ENCODE data around the gene AKIRIN1. TPM values are rescaled to one million over a fixed set of nuclear protein-coding genes. Genes with fewer than 3 reads are reported as not detected.
"Not testable (repeated sequence)": the region's sequence is repeated elsewhere in the genome, so short reads cannot be mapped to it uniquely, and the experiment has no call there.

AKIRIN1 gene, protein sequence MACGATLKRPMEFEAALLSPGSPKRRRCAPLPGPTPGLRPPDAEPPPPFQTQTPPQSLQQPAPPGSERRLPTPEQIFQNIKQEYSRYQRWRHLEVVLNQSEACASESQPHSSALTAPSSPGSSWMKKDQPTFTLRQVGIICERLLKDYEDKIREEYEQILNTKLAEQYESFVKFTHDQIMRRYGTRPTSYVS
- 10 to 100 TPM; 31.5 to 48.0 (median 39.0) TPM for polyA plus RNA-seq (ENCODE audit: insufficient read length in 10 of 10)
- long read RNA-seq, donor 1, transcript AKIRIN1-202 (5 exons, 2,741 nt), result major isoform, 10 of 11 reads
- long read RNA-seq, donor 1, partial matches to known transcripts, result 0 of 11 reads
- long read RNA-seq, donor 1, other reads (novel, unspliced or antisense), result 0 of 11 reads
- long read RNA-seq, donor 2, transcript AKIRIN1-202 (5 exons, 2,741 nt), result major isoform, 12 of 23 reads
- long read RNA-seq, donor 2, partial matches to known transcripts, result 11 of 23 reads
- long read RNA-seq, donor 2, other reads (novel, unspliced or antisense), result 0 of 23 reads
- long read RNA-seq, donor 3, result 0 reads
- long read RNA-seq, donor 4, partial matches to known transcripts, result 0 of 3 reads
- long read RNA-seq, donor 4, other reads (novel, unspliced or antisense), result 0 of 3 reads
- long read RNA-seq, donor 5, transcript AKIRIN1-202 (5 exons, 2,741 nt), result major isoform, 16 of 25 reads
- long read RNA-seq, donor 5, partial matches to known transcripts, result 9 of 25 reads
- long read RNA-seq, donor 5, other reads (novel, unspliced or antisense), result 0 of 25 reads
- long read RNA-seq, donor 6, transcript AKIRIN1-202 (5 exons, 2,741 nt), result major isoform, 16 of 16 reads
- long read RNA-seq, donor 6, partial matches to known transcripts, result 0 of 16 reads
- long read RNA-seq, donor 6, other reads (novel, unspliced or antisense), result 0 of 16 reads
- long read RNA-seq, donor 7, transcript AKIRIN1-202 (5 exons, 2,741 nt), result major isoform, 7 of 7 reads
- long read RNA-seq, donor 7, partial matches to known transcripts, result 0 of 7 reads
- long read RNA-seq, donor 7, other reads (novel, unspliced or antisense), result 0 of 7 reads
- long read RNA-seq, donor 8, transcript AKIRIN1-202 (5 exons, 2,741 nt), result major isoform, 15 of 15 reads
- long read RNA-seq, donor 8, partial matches to known transcripts, result 0 of 15 reads
- long read RNA-seq, donor 8, other reads (novel, unspliced or antisense), result 0 of 15 reads
- long read RNA-seq, donor 9, result 0 reads

DNA sequence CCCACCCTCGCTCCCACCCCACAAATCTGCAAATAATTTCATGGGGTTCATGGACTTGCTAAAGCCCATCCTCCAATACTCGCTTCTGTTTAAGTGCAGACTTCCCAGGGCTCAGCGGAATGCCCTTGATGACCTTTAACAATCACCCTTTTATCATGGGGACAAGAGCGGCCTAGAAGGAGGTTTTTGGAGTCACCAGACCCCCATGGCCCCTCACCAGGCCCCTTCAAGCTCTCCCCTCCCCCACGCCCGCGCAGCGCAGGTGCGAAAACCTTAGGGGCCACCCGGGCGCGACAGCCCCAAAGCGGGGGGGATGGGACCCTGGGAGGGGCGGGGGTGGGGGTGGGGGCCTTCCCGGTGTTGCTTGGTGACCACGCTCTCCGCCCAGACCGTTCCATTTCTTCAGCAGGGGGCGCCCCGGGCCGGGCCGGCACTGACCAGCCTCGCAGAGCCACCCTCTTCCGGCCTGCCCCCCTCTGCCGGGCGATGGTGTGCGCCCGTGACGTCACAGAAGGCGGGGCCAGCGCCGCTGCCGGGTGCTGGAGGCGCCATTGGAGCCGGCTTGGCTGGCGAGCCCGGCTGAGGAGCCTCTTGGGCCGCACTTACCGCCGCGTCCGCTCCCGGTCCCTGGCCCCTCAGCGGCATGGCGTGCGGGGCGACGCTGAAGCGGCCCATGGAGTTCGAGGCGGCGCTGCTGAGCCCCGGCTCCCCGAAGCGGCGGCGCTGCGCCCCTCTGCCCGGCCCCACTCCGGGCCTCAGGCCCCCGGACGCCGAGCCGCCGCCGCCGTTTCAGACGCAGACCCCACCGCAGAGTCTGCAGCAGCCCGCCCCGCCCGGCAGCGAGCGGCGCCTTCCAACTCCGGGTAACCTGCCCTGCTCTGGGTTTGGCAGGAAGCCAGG is at the start of gene AKIRIN1:
Gene AKIRIN1, plus strand, starts transcription at position 539 of the 900 bp plus-strand sequence. Its CDS starts 105 bp downstream, at position 644.
- peak; percentile 96 to 99 (median 97) for DNase-seq

DNA sequence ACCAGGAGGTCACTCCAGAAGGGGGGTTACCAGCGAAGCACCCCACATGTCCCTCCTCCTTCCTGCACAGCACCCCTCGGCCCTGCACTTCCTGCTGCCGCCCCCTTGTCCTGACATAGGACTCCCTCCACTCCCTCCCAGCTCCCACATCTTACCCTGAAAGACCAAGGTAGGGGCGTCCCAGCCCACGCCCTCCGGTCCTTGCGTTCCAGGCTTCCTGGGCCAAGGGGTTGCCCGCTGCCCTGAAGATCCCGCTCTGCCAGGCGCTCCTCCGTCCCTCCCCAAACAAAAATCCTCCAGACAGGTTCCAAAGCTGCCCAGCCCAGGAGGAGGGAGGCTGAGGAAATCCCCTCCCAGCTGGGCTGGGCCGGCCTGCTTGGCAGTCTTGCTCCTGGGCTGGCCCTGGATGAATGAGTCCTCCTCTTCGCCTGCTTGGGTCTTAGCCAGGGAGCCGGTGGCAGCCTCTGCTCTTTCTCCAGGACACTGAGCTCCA is 49.5 kb upstream of the AKIRIN1 start, which contains the start of gene RHBDL2:
Gene RHBDL2, minus strand, starts transcription at position 304 of the 493 bp plus-strand sequence. CDS start 22,618 bp downstream, outside the sequence.
- DNase-seq, result peak in 2 of 3 donors; percentile 34 to 50

DNA sequence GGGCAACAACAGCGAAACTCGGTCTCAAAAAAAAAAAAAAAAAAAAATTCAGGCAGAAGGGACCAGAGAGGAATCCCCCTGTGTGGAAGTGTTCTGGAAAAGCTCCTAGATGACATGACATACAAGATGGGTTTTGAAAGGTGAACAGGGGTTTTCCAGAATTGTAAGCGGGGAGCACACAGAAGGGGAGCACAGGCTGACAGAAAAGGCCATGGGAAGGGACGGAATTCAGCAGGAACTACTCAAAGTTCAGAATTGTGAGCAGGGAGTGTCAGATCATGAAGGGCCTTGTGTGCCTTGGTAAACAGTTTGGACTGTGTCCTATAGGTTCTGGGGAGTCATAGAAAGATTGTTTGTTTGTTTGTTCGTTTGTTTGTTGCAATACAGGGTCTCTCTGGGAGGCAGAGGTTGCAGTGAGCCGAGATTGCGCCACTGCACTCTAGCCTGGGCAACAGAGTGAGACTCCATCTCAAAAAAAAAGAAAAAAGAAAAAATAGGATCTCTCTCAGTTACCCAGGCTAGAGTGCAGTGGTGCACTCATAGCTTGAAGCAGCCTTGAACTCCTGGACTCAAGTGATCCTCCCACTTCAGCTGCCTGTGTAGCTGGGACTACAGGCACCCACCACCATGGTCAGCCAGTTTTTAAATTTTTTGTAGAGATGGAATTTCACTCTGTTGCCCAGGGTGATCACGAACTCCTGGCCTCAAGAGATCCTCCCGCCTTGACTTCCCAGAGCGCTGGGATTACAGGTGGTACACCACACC is 48.2 kb upstream of the AKIRIN1 start:
- DNase-seq, result no peak

DNA sequence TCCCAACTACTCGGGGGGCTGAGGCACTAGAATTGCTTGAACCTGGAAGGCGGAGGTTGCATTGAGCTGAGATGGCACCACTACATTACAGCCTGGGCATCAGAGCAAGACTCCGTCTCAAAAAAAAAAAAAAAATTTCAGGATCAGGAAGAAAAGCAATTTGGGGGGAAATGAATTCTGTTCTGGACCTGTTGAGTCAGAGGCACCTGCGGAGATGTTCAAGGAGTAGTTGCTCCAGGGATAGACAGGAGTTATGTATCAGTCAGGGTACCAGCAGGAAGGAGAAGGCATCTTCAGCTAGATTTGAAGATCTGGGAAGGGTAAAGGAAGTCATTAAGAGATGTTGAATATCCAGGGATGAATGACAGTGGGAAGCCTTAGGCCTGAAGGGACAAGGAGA is 46.5 kb upstream of the AKIRIN1 start:
- no peak for DNase-seq

DNA sequence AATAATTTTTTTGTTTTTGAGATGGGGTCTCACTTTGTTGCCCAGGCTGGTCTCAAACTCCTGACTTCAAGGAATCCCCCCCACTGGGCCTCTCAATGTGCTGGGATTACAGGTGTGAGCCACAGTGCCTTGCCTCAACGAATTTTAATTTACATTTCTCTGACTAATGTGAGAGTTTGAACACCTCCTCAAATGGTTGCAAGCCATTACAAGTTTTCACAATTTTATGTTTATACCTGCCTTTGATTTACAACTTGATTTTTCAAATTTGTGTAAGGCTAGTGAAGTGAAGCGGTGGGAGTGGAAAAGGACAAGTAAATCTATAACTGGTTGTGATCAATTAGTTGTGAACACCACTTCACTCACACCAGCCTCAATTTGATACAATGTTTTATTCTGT is 40.5 kb upstream of the AKIRIN1 start:
- DNase-seq, result no peak

DNA sequence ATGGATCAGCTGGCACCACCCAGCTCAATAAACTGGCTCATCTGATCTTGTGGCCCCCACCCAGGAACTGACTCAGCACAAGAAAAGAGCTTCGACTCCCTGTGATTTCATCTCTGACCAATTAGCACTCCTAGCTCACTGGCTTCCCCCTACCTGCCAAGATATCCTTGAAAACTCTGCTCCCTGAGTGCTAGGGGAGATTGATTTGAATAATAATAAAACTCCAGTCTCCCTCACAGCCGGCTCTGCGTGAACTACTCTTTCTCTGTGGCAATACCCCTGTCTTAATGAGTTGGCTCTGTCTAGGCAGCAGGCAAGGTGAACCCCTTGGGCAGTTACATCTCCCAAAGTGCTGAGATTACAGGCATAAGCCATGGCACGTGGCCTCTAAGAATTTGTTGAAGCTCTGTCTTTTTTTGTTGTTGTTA is 37.6 kb upstream of the AKIRIN1 start:
- DNase-seq, result no peak

DNA sequence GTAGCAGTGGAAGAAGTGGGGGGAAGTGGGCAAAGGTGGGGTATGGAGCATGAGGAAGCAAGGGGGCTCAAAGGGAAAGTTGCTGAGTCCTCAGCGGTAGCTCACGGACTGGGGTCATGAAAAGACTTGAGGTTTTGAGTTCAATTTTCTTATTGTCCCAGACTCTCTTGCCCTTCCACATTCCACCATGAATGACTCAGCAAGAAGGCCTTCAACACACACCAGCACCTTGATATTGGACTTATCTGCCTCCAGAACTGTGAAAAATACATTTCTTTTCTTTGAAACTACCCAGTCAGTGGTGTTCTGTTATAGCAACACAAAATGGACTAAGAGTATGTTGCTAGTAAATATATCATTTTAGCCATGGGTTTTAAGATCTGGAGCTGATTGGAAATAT is 32.1 kb upstream of the AKIRIN1 start:
- peak in 1 of 3 donors; percentile 6 for DNase-seq

DNA sequence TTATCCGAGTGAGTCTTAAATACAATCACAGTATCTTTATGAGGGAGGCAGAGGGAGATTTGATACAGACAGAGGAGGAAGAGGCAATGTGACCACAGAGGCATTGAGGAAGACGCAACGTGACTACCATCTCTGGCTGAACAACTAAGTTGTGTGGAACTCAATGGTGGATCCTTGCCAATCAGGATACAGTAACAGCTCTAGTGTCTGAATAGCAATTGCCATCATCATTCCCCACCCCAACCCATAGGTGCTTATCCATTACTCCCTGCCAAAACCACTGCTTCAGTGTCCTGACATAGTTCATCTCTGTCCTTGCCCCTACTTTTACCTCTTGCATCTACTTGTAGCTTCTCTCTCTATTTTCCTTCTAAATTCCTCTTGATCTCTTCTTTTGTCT is 29.0 kb upstream of the AKIRIN1 start:
- peak in 1 of 3 donors; percentile 67 for DNase-seq

DNA sequence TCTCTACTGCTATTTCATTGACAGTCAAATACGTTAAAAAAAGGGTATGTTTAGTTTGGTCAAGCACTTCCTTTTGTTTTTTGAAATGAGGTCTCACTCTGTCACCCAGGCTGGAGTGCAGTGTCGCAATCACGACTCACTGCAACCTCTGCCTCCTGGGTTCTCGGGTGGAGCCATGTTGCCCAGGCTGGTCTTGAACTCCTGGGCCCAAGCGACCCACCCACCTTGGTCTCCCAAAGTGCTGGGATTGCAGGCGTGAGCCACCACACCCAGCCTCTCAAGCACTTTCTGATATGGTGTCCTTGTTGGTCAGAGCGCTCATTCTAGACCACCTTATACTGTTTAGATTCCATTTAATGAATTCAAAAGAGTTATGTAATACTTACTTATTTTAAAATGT is 28.5 kb upstream of the AKIRIN1 start:
- DNase-seq, result no peak

DNA sequence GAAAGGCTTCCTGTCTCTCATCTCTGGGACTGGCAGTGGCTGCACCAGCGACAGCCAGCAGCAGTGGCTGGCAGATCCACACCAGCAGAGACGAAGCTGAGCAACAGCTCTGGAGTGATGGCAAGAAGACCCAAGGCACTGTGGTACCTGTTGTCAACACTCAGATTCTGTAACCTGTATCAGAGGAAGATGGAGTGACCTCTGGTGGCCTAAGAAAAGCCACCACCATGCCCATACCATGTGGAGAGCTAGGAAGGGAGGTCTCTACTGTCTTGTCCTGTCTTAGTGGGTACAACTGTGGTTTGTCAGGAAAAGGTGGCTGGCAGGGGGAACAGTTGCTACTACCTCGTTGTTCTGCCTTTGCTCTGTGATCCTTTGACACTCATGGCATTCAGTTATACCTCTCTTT is 26.9 kb upstream of the AKIRIN1 start:
- DNase-seq, result no peak

DNA sequence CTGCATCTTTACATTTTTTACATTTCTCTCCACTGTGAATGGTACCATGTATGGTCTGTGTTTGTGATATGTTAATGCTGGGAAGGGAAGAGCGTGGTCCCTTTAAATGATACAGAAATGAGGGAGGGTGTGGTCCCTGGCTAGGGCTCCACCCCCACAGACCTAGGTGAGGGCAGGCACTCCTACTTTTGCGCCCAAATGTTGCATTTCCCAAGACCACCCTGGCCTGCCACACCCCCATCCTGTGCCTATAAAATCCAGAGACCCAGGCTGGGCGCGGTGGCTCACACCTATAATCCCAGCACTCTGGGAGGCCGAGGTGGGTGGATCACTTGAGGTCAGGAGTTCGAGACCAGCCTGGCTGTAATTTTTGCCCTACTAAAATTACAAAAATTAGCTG is 17.9 kb upstream of the AKIRIN1 start:
- not testable (repeated sequence) for DNase-seq

DNA sequence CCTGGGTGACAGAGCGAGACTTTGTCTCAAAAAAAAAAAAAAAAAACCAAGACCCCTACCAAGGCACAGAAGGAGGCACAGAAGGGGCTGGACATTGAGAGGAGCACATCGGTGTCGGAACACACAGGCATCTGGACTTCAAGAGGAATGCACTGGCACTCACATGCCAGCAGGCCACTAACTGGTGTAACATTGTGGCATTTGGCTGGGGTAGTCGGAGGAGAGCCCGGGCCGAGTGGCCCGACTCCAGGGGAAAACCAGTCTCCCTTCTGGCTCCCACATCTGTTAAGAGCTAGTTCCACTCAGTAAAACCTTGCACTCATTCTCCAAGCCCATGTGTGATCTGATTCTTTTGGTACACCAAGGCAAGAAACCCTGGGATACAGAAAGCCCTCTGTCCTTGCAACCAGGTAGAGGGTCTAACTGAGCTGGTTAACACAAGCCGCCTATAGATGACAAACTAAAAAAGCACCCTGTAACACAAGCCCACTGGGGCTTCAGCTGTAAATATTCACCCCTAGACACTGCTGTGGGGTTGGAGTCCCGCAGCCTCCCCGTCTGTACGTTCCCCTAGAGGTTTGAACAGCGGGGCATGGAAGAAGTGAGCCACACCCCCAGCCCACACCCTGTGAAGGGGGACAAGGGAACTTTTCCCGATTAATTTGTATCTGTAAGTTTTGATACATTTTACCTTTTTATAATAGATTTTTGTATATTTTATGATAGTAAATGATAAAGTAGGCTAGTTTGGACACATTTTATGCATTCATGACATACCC is 17.2 kb upstream of the AKIRIN1 start:
- no peak for DNase-seq

DNA sequence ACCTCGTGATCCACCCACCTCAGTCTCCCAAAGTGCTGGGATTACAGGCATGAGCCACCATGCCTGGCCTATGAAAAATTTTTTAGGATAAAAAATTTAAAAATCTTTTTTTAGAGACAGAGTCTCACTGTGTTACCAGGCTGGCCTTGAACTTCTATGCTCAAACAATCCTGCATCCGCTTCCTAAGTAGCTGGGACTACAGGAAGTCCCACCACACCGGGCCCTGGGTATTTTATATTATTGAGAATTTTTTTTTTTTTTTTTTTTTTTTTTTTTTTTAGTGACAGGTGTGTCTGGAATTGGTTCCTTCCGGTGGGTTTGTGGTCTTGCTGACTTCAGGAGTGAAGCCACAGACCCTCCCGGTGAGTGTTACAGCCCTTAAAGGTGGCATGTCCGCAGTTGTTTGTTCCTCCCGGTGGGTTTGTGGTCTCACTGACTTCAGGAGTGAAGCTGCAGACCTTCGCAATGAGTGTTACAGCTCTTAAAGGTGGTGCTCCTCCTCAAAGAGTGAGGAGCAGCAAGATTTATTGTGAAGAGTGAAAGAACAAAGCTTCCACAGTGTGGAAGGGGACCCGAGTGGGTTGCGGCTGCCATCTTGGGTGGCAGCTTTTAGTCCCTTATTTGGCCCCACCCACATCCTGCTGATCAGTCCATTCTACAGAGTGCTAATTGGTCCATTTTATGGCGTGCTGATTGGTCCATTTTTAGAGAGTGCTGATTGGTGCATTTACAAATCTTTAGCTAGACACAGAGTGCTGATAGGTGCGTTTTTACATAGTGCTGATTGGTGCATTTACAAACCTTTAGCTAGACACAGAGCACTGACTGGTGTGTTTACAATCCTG is 13.5 kb upstream of the AKIRIN1 start:
- not testable (repeated sequence) for DNase-seq

DNA sequence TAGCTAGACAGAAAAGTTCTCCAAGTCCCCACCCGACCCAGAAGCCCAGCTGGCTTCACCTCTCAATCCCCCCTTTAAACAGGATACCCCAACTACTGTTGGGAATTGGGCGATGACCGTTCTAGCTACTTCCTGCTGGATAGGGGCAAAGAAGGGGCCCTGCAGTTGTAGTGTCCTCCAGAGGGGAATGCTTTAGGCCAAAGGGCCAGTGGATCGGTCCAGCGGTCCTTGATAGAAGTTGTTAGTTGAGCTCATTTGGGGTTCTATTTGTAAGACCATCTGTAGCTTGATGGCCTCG is 12.9 kb upstream of the AKIRIN1 start:
- DNase-seq, result not testable (repeated sequence)

DNA sequence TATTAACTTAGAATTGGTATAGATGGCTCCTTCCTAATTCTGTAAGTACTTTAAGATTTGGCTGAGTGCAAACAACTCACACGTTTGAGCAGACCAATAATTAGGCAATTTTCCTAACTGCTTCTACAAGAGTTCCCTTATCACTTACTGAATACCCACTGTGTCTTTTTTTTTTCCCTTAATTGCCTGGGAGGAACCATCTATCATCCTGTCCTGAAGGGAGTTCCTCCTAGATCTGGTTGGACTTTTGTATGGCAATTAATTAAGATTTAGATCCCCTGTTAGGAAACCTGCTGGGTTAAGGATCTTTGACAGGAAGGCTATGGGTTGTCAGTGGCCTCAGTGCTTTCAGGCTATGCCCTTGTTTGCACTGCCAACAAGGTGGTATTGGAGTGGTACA is 11.7 kb upstream of the AKIRIN1 start:
- DNase-seq, result not testable (repeated sequence)

DNA sequence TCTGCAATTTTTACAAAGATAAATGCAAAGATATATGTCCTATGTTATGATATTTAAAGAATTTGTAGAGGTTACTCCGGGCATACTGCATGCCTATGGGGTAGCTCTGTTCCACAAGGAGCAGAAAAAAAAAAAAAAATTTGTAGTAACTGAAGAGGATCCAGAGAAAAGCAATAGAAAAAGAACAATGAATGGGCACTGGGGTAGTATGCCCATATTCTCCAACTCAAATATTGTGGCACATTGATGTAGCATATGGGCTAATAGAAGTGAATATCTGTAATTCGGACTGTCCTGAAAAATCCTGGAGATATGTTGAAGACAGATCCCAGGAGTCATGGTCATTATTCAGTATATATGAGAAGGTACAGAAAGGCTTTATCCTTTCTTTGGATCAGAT is 1.1 kb upstream of the AKIRIN1 start:
- no peak for DNase-seq

DNA sequence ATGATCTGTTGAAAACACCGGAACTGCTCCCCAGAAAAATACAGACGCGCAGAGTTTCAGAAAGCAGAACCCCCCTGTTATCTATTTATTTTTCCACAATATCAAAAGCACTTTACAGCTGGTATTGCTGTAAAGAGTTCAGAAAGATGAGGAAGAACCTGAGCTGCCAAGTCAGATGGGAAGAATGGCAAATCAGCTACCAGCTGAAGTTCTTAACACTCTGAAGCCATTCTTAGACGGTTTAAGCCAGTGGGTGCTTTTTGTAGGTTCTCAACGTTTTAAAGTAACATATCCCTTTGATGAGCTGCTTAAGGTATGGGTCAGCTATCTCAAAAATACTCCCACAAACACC is 714 bp upstream of the AKIRIN1 start:
- DNase-seq, result peak in 2 of 3 donors; percentile 11 to 22

Measured in muscle of back (tissue), 13 donors.